CD4-positive, alpha-beta T cell treated with Interleukin-6 at 100 ng/mL for 8 hours (primary cell): ENCODE measurements around the gene GPR153.

ENCODE experiments used
- DNase-seq: peaks from one replicate; pipeline ENCODE4 v3.0.0-alpha.2; 2020; ENCODE audit warnings: mixed read lengths, low spot score

The GPR153 gene

GRCh38 chr1:6199298-6200187 is 61.4 kb downstream of the GPR153 start, which contains the start of gene RPL22:
TSS of gene RPL22 (minus strand) at chr1:6199595. CDS start at chr1:6199573, 22 bp downstream.
- peak; percentile 97 for DNase-seq

GRCh38 chr1:6198646-6199297 is 62.1 kb downstream of the GPR153 start:
- no peak for DNase-seq

GRCh38 chr1:6197746-6198427 is 63.0 kb downstream of the GPR153 start:
- DNase-seq: no peak
